Measurements from ENCODE around the gene LRRK2. TPM values are rescaled to one million over a fixed set of nuclear protein-coding genes. Genes with fewer than 3 reads are reported as not detected.

Gene LRRK2
- total and polyA plus RNA-seq, 10 donors, result 7.7 to 106 (median 51.7) TPM

GRCh38 chr12:40226705-40227104 is 1.9 kb downstream of the LRRK2 start:
- Histone ChIP-seq H3K36me3 (peaks cover 0 to under 1% (median 0%) of the 10 kb centered on the region in 6 donors), H3K4me3 (peak overlapping the region in 6 of 8 donors; percentile 8 to 75 (median 52)), H3K4me1 (peaks cover 22 to 93% (median 55%) of the 10 kb centered on the region in 6 donors), H3K27me3 (replicated peaks in 1 of 7) (peaks cover 0 to 6% (median 0%) of the 10 kb centered on the region in 7 donors), H3K27ac (peak overlapping the region; percentile 65 to 99 (median 96)), H3K9me3 (peaks cover 0 to 4% (median 0%) of the 10 kb centered on the region in 8 donors)
- TF ChIP-seq POLR2A (IDR thresholded peaks at IDR 0.05) (no peak), POLR2AphosphoS5 (IDR thresholded peaks at IDR 0.05) (peak in 1 of 3 donors; percentile 44), CTCF (IDR thresholded peaks at IDR 0.05 in 8 of 11, conservative IDR thresholded peaks at IDR 0.05 in 3 of 11) (no peak)
- WGBS, 5 donors, result 31 to 56% (median 47%) methylated on average over 4 of the region's 4 CpGs
- DNase-seq, result no peak
- intact Hi-C loops (cut with DNase I; ENCODE audit: low total_unique reads), result no loop called here

- Histone ChIP-seq H3K27ac (peak overlapping the region in 7 of 8 donors; percentile 12 to 99 (median 95)), H3K36me3 (peaks cover 0 to 8% (median 0%) of the 10 kb centered on the region in 6 donors), H3K9me3 (peaks cover 0 to 4% (median 0%) of the 10 kb centered on the region in 8 donors), H3K4me1 (peaks cover 21 to 93% (median 55%) of the 10 kb centered on the region in 6 donors), H3K27me3 (replicated peaks in 1 of 7) (peaks cover 0 to 6% (median 0%) of the 10 kb centered on the region in 7 donors), H3K4me3 (peak overlapping the region in 3 of 8 donors; percentile 46 to 75 (median 57))
- DNase-seq, result no peak
- WGBS, 5 donors, result 90 to 96% (median 93%) methylated on average over 1 of the region's 1 CpG
- intact Hi-C loops (cut with DNase I; ENCODE audit: low total_unique reads), result no loop called here
- TF ChIP-seq POLR2AphosphoS5 (IDR thresholded peaks at IDR 0.05) (no peak), CTCF (IDR thresholded peaks at IDR 0.05 in 8 of 11, conservative IDR thresholded peaks at IDR 0.05 in 3 of 11) (no peak), POLR2A (IDR thresholded peaks at IDR 0.05) (no peak)
Measured at GRCh38 chr12:40227447-40227846, 2.6 kb downstream of the LRRK2 start.

- peak overlapping the region in 6 of 8 donors; percentile 9 to 99 (median 96) for H3K27ac ChIP-seq
- intact Hi-C loops (cut with DNase I; ENCODE audit: low total_unique reads), result no loop called here
- H3K4me3 ChIP-seq, result peak overlapping the region in 1 of 8 donors; percentile 23
Measured at GRCh38 chr12:40228727-40229126, 3.9 kb downstream of the LRRK2 start.

More at GRCh38 chr12:40228727-40229126, 3.9 kb downstream of the LRRK2 start:
- Histone ChIP-seq H3K4me1 (peaks cover 11 to 93% (median 59%) of the 10 kb centered on the region in 6 donors), H3K27me3 (replicated peaks in 1 of 7) (peaks cover 0 to 6% (median 0%) of the 10 kb centered on the region in 7 donors), H3K36me3 (peaks cover 0 to 21% (median 0%) of the 10 kb centered on the region in 6 donors), H3K9me3 (peaks cover 0 to 4% (median 0%) of the 10 kb centered on the region in 8 donors)
- TF ChIP-seq CTCF (IDR thresholded peaks at IDR 0.05 in 8 of 11, conservative IDR thresholded peaks at IDR 0.05 in 3 of 11) (no peak), POLR2A (IDR thresholded peaks at IDR 0.05) (no peak), POLR2AphosphoS5 (IDR thresholded peaks at IDR 0.05) (no peak)
- 69 to 89% (median 80%) methylated on average over 3 of the region's 3 CpGs for WGBS, 5 donors
- DNase-seq, result no peak

Data from spleen (tissue), 11 donors.